Measurements from ENCODE around the gene STAP2.
"Not testable (repeated sequence)": the region's sequence is repeated elsewhere in the genome, so short reads cannot be mapped to it uniquely, and the experiment has no call there.

The STAP2 gene

DNA sequence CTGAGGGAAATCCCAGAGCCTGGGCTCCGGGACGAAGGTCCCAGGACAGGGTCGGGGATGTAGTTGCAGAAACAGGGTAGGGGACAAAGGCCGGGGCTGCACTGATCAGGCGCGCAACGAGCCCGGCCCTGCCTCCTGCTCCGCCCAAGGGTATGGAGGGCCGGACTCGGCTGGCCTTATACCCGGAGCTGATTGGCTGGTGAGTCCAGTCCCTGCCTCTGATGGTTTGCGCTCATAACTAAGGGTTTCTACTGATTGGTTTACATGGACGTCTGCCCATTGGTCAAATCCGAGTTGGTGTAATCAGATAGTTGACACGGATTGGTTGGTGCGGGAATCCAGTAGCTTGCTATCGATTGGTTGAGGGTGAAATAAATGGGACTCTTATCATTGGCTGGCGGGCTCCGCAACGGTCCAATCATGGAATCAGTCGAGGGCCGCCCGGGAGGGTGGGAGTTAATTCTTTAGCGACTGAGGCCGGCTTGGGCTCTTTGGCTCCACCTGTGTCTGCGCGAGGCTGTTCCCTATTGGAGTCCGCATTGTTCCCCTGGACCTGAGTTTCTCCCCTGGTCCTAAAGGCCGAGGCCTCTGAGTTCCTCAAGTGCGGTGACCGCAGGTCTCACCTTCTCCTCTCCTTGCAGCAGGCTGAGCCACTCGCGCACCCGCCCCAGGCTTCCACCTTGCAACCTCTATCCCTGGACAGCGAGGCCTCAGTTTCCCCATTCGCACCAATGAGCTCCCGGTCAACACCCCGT, 4.2 kb upstream of the STAP2 start:
- TF ChIP-seq, protein P1, sequence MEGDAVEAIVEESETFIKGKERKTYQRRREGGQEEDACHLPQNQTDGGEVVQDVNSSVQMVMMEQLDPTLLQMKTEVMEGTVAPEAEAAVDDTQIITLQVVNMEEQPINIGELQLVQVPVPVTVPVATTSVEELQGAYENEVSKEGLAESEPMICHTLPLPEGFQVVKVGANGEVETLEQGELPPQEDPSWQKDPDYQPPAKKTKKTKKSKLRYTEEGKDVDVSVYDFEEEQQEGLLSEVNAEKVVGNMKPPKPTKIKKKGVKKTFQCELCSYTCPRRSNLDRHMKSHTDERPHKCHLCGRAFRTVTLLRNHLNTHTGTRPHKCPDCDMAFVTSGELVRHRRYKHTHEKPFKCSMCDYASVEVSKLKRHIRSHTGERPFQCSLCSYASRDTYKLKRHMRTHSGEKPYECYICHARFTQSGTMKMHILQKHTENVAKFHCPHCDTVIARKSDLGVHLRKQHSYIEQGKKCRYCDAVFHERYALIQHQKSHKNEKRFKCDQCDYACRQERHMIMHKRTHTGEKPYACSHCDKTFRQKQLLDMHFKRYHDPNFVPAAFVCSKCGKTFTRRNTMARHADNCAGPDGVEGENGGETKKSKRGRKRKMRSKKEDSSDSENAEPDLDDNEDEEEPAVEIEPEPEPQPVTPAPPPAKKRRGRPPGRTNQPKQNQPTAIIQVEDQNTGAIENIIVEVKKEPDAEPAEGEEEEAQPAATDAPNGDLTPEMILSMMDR (IDR thresholded peaks at IDR 0.05; ENCODE audit: extremely low read depth, missing control alignments), result no peak
- peak; percentile 93 for DNase-seq (ENCODE audit: low spot score)

DNA sequence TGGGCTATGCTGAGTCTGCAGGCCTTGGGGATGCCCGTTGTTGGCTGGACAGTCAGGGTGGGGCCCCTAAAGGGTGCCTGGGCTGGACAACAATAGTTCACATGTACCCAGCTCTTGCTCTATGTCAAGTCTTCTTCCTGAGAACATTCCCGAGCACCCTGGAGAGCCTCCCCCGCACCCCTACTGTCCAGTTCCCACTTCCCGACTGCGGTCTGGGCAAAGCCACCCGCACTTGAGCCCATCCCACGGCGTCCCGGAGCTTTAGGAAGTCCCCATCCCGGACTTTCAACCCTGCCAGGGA, 3.6 kb upstream of the STAP2 start:
- TF ChIP-seq, protein P1 (IDR thresholded peaks at IDR 0.05; ENCODE audit: extremely low read depth, missing control alignments), result no peak
- DNase-seq (ENCODE audit: low spot score), result no peak

DNA sequence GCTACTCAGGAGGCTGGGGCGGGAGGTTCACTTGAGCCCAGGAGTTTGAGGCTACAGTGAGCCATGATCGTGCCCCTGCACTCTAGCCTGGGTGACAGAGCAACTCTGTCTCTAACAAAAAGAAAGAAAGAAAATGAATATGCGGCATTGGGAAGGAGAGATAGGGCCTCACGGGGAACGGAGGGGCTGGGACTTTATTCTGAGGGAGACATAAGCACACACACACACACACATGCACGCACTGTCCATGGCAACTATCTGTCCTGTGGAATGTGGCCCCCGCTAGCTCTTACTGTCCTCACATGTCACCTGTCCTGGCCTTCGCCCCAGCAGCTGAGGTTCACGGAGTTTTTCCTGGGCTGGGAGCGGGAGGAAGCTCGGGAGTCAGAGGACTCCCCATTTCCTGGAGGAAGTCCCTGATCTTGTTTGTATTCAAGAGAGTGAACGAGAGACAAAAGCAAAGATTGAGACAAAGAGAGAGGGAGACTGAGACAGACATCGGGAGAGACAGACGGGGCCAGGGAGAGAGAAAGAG, 654 bp downstream of the STAP2 start:
- no peak for DNase-seq (ENCODE audit: low spot score)
- TF ChIP-seq, protein P1 (IDR thresholded peaks at IDR 0.05; ENCODE audit: extremely low read depth, missing control alignments), result no peak

DNA sequence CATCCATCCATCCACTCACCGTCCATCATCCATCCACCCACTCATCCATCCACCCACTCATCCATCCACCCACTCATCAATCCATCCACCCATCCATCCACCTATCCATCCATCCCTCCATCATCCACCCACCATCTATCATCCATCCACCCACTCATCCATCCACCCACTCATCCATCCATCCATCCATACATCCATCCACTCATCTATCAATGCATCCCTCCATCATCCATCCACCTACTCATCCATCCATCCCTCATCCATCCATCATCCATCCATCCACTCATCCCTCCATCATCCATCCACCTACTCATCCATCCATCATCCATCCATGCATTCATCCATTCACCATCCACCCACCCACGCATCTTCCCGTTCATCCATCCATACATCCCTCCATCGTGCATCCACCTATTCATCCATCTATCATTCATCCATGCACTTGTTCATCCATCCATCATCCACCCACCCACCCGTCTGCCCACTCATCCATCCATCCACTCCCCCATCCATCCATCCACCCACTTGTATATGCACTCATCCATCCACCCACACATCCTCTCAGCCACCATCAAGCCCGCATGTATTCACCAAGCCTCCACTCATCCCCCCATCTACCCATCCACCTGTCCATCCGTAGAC, 3.6 kb downstream of the STAP2 start:
- DNase-seq (ENCODE audit: low spot score), result no peak
- TF ChIP-seq, protein P1 (IDR thresholded peaks at IDR 0.05; ENCODE audit: extremely low read depth, missing control alignments), result no peak

DNA sequence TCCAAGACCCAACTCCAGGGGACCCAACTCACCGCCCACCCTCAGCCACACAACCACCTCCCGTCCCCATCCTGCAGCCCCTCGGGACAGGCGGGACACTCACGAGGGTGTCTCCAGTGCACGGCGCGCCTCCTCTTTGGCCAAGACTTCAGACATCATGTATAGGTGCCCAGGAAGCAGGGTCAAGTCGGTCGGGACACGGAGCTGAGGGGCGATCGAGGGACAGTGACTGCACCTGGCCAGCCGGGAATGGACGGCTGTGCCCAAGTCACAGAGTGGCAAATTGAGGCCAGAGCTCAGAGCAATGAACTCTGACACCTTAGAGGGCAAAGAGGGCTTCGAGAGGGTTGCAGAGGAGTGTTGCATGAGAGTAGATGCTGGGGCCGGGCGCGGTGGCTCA, 8.8 kb downstream of the STAP2 start:
- TF ChIP-seq, protein P1 (IDR thresholded peaks at IDR 0.05; ENCODE audit: extremely low read depth, missing control alignments), result no peak
- no peak for DNase-seq (ENCODE audit: low spot score)

DNA sequence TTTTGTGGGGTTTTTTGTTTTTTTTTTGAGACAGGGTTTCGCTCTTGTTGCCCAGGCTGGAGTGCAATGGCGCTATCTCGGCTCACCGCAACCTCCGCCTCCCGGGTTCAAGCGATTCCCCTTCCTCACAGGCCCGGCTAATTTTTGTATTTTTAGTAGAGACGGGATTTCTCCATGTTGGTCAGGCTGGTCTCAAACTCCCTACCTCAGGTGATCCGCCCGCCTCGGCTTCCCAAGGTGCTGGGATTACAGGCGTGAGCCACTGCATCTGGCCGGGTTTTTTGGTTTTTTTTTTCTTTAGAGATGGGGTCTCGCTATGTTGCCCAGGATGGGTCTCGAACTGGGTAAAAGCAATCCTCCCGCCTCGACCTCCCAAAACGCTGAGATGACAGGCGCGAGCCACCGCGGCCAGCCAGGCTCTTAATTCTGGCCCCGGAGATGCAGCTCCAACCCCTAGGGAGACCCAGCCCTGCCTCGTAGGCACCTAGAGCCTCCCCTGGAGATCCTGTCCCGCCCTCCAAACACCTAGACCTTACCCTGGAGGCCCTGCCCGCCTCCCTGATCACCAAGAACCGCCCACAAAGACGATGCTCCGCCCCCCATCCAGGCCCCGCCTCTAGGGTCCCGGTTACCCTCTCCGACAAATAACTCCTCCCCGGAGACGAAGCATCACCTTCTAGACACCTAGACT, 9.5 kb downstream of the STAP2 start:
- DNase-seq (ENCODE audit: low spot score), result not testable (repeated sequence)

DNA sequence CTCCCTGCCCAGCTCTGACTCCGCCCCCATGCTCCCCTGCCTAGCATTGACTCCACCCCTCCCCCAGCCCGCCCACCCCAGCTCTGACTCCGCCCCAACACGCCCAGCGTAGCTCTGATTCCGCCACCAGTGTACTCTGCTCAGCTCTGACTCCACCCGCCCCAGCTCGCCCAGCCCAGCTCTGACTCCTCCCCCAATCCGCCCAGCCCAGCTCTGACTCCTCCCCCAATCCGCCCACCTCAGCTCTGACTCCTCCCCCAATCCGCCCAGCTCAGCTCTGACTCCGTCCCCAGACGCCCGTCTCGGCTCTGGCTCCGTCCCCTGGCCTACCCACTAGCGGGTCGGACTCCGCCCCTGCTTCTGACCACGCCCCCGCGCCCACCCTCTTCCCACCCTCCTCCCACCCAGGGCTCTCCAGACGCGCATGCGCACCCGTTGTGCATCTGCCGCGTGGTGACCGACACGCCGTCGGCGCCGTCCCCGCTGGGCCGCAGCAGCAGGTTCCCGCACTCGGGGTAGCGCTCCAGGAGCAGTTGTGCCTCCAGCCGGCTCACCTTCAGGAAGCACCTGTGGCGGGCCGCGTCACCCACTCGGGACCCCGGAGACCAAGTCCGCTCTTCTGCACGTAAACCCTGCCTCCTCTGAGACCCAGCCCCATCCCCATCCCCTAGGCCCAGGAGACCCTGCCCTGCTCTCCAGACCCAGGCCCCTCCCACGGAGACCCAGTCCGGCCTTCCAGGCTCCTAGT, 10.2 kb downstream of the STAP2 start:
- TF ChIP-seq, protein P1 (IDR thresholded peaks at IDR 0.05; ENCODE audit: extremely low read depth, missing control alignments), result no peak
- peak; percentile 97 for DNase-seq (ENCODE audit: low spot score)

All from GM20000 (cell line).